H1 (cell line): ENCODE results near the gene TMEM151B. TPM values are rescaled to one million over a fixed set of nuclear protein-coding genes. Genes with fewer than 3 reads are reported as not detected.

ENCODE experiments used
- CHD7 ChIP-seq: fragments of 300-600 bp; sonication (generic); IDR thresholded peaks from 2 replicates; pipeline ENCODE4 v1.7.1; 2012; ENCODE audit warnings: low read length, moderate library complexity, mild to moderate bottlenecking, inconsistent platforms; ENCODE audit not compliant: insufficient replicate concordance
- polyA plus RNA-seq, 7 experiments: library from polyadenylated mRNA; depleted of rRNA in 3 of 7; stranded (reverse) in 5 of 7; unstranded in 2 of 7; fragments of >200 nt in 5 of 7; fragments of 200-250 nt in 2 of 7; gene quantifications; 1 replicate in 5 of 7; 2 replicates in 1 of 7; 4 replicates in 1 of 7; pipeline versions ENCODE4 v1.2.1 to v1.2.3, GENCODE V29; 2011 to 2013; ENCODE audit warnings: missing spikeins in 2 of 7, mixed read lengths in 2 of 7
- total RNA-seq: library from RNA; stranded (reverse); fragmentation: NEBNext Ultra II Directional; extraction: Animal tissue kit (Norgen Biotek cat#: 25700); gene quantifications from 2 replicates; pipeline ENCODE4 v1.2.1, GENCODE V29; 2021

Gene TMEM151B
- total and polyA plus RNA-seq, 2 of the 8 experiments (the other 6 are each of a cell fraction or from before 2014, with no cell fraction given): 8.0 to 15.5 TPM

GRCh38 chr6:44303842-44304241 lies 33.6 kb downstream of the TMEM151B start (continued):
- no peak for TF ChIP-seq CHD7
